Neural progenitor cell (in vitro differentiated cells): ENCODE measurements around the gene CCDC126. TPM values are rescaled to one million over a fixed set of nuclear protein-coding genes. Genes with fewer than 3 reads are reported as not detected.

Experiments
- DNase-seq: peaks from one replicate; pipeline ENCODE4 v3.0.0-alpha.2; 2016; ENCODE audit warnings: low spot score
- H2AFZ ChIP-seq: fragments of 200-600 bp; sonication (generic); replicated peaks from 2 replicates; pipeline ENCODE4 v1.6.1; 2016; ENCODE audit warnings: antibody characterized with exemption
- H3F3A ChIP-seq: fragments of 200-600 bp; sonication (generic); 2 replicates; pipeline ENCODE4 v1.6.1; 2016; ENCODE audit warnings: antibody characterized with exemption, low read depth
- H3K27ac ChIP-seq: fragments of 200-600 bp; sonication (generic); 2 replicates; pipeline ENCODE4 v1.5.1; 2016; ENCODE audit warnings: mild to moderate bottlenecking
- H3K27me3 ChIP-seq: fragments of 200-600 bp; sonication (generic); 2 replicates; pipeline ENCODE4 v1.6.1; 2016; ENCODE audit warnings: mild to moderate bottlenecking, moderate library complexity
- H3K36me3 ChIP-seq: fragments of 200-600 bp; sonication (generic); 2 replicates; pipeline ENCODE4 v1.5.1; 2016
- H3K4me1 ChIP-seq: fragments of 200-600 bp; sonication (generic); 2 replicates; pipeline ENCODE4 v1.6.1; 2016; ENCODE audit warnings: mixed run types
- H3K4me2 ChIP-seq: fragments of 200-600 bp; sonication (generic); 2 replicates; pipeline ENCODE4 v1.6.1; 2016
- H3K4me3 ChIP-seq: fragments of 200-600 bp; sonication (generic); 2 replicates; pipeline ENCODE4 v1.5.1; 2016
- H3K79me2 ChIP-seq: fragments of 200-600 bp; sonication (generic); 2 replicates; pipeline ENCODE4 v1.6.1; 2016; ENCODE audit warnings: low read depth
- H3K9ac ChIP-seq: fragments of 200-600 bp; sonication (generic); 2 replicates; pipeline ENCODE4 v1.6.1; 2016
- H3K9me3 ChIP-seq: fragments of 200-600 bp; sonication (generic); 2 replicates; pipeline ENCODE4 v1.5.1; 2016; ENCODE audit warnings: low read depth
- H4K20me1 ChIP-seq: fragments of 200-600 bp; sonication (generic); 2 replicates; pipeline ENCODE4 v1.6.1; 2016; ENCODE audit warnings: low read depth
- H3K27ac Mint-ChIP-seq: 3 replicates; pipeline ENCODE4 v1.8.0; 2021; ENCODE audit warnings: mixed read lengths
- H3K27me3 Mint-ChIP-seq: 2 replicates; pipeline ENCODE4 v1.8.0; 2022; ENCODE audit warnings: low read depth, mild to moderate bottlenecking, inconsistent platforms, moderate library complexity, mixed read lengths; ENCODE audit not compliant: insufficient read depth
- H3K36me3 Mint-ChIP-seq: 3 replicates; pipeline ENCODE4 v1.8.0; 2021; ENCODE audit warnings: mixed read lengths
- H3K4me1 Mint-ChIP-seq: 3 replicates; pipeline ENCODE4 v1.8.0; 2021; ENCODE audit warnings: mixed read lengths
- H3K4me3 Mint-ChIP-seq: 3 replicates; pipeline ENCODE4 v1.8.0; 2021; ENCODE audit warnings: mild to moderate bottlenecking, moderate library complexity, mixed read lengths
- H3K9me3 Mint-ChIP-seq: 3 replicates; pipeline ENCODE4 v1.8.0; 2020; ENCODE audit warnings: mixed read lengths
- EZH2 ChIP-seq: fragments of 200-600 bp; sonication (generic); IDR thresholded peaks from 2 replicates; pipeline ENCODE4 v1.6.1; 2017; ENCODE audit warnings: antibody characterized with exemption, mild to moderate bottlenecking, moderate library complexity
- EZH2phosphoT487 ChIP-seq: fragments of 200-600 bp; sonication (generic); IDR thresholded peaks from 2 replicates; pipeline ENCODE4 v1.6.1; 2017; ENCODE audit warnings: antibody characterized with exemption
- total RNA-seq: library from RNA; depleted of rRNA; stranded (reverse); fragments of >200 nt; gene quantifications from 2 replicates; pipeline ENCODE4 v1.2.3, GENCODE V29; 2015; ENCODE audit warnings: low replicate concordance
- TF ChIP-seq, protein P1 (sequence below): fragments of 200-600 bp; sonication (generic); IDR thresholded peaks from 2 replicates; pipeline ENCODE4 v1.5.1; 2017; ENCODE audit warnings: antibody characterized with exemption, mild to moderate bottlenecking

CCDC126 gene
- total RNA-seq, 1 donor from 2014 or later: 23.8 TPM

DNA sequence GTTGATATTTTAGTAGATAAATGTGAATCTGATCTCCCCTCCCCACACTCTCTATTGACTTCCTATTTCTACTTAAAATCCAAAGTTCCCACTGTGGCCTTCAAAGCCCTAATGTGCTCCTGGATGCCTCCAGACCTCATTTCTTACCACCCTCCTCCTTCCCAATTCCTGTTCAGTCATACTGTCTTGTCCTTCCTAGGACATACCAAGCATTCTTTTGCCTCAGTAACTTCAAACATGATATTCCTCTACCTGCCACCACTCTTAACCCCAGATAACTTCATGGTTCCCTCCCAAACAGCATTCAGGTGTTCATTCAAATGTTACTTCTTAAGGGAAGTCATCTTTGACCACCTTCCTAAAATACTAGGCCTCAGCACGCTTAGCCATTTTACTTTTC lies 48.6 kb downstream of the CCDC126 start:
- Histone ChIP-seq H3K36me3 (no peaks in the 10 kb centered on the region), H3K79me2 (no peaks in the 10 kb centered on the region), H2AFZ (no peak overlapping the region), H3K27ac (no peak overlapping the region), H3K4me2 (no peak overlapping the region), H3K4me1 (no peaks in the 10 kb centered on the region), H4K20me1 (no peaks in the 10 kb centered on the region), H3K9me3 (no peaks in the 10 kb centered on the region), H3F3A (no peaks in the 10 kb centered on the region), H3K4me3 (no peak overlapping the region), H3K9ac (no peak overlapping the region), H3K27me3 (no peaks in the 10 kb centered on the region)
- no peaks in the 10 kb centered on the region for H3K9me3 Mint-ChIP-seq
- peaks cover 4% of the 10 kb centered on the region for H3K27me3 Mint-ChIP-seq
- no peaks in the 10 kb centered on the region for H3K36me3 Mint-ChIP-seq
- no peak overlapping the region for H3K4me3 Mint-ChIP-seq
- TF ChIP-seq, protein P1, sequence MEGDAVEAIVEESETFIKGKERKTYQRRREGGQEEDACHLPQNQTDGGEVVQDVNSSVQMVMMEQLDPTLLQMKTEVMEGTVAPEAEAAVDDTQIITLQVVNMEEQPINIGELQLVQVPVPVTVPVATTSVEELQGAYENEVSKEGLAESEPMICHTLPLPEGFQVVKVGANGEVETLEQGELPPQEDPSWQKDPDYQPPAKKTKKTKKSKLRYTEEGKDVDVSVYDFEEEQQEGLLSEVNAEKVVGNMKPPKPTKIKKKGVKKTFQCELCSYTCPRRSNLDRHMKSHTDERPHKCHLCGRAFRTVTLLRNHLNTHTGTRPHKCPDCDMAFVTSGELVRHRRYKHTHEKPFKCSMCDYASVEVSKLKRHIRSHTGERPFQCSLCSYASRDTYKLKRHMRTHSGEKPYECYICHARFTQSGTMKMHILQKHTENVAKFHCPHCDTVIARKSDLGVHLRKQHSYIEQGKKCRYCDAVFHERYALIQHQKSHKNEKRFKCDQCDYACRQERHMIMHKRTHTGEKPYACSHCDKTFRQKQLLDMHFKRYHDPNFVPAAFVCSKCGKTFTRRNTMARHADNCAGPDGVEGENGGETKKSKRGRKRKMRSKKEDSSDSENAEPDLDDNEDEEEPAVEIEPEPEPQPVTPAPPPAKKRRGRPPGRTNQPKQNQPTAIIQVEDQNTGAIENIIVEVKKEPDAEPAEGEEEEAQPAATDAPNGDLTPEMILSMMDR: no peak
- no peak for TF ChIP-seq EZH2phosphoT487
- TF ChIP-seq EZH2: no peak
- H3K27ac Mint-ChIP-seq: no peak overlapping the region
- DNase-seq: no peak
- no peaks in the 10 kb centered on the region for H3K4me1 Mint-ChIP-seq

GRCh38 chr7:23653942-23654341 lies 56.8 kb downstream of the CCDC126 start:
- no peaks in the 10 kb centered on the region for H3K9me3 ChIP-seq
- no peak for DNase-seq
- no peak overlapping the region for H3K27ac ChIP-seq
- peaks cover 23% of the 10 kb centered on the region for H3K9me3 Mint-ChIP-seq
- no peak overlapping the region for H3K9ac ChIP-seq
- H3K27ac Mint-ChIP-seq: no peak overlapping the region
- H3K4me1 Mint-ChIP-seq: no peaks in the 10 kb centered on the region
- no peak overlapping the region for H3K4me2 ChIP-seq
- H3F3A ChIP-seq: no peaks in the 10 kb centered on the region
- H3K36me3 Mint-ChIP-seq: no peaks in the 10 kb centered on the region
- no peaks in the 10 kb centered on the region for H4K20me1 ChIP-seq
- H3K27me3 ChIP-seq: no peaks in the 10 kb centered on the region
- no peak overlapping the region for H3K4me3 Mint-ChIP-seq
- no peaks in the 10 kb centered on the region for H3K36me3 ChIP-seq
- H3K4me1 ChIP-seq: peaks cover 8% of the 10 kb centered on the region
- H3K4me3 ChIP-seq: no peak overlapping the region
- no peak overlapping the region for H2AFZ ChIP-seq
- H3K79me2 ChIP-seq: no peaks in the 10 kb centered on the region
- H3K27me3 Mint-ChIP-seq: peaks cover 5% of the 10 kb centered on the region
- TF ChIP-seq, protein P1: no peak
- TF ChIP-seq EZH2 (no peak), EZH2phosphoT487 (no peak)

- H2AFZ ChIP-seq: no peak overlapping the region
- no peak overlapping the region for H3K4me3 Mint-ChIP-seq
- no peaks in the 10 kb centered on the region for H3K79me2 ChIP-seq
- no peak overlapping the region for H3K4me2 ChIP-seq
- TF ChIP-seq, protein P1: peak; percentile 76
- TF ChIP-seq EZH2 (no peak), EZH2phosphoT487 (no peak)
- no peaks in the 10 kb centered on the region for H4K20me1 ChIP-seq
- no peaks in the 10 kb centered on the region for H3K36me3 Mint-ChIP-seq
- no peaks in the 10 kb centered on the region for H3F3A ChIP-seq
- no peak overlapping the region for H3K4me3 ChIP-seq
- H3K9ac ChIP-seq: no peak overlapping the region
- peaks cover 26% of the 10 kb centered on the region for H3K9me3 Mint-ChIP-seq
- H3K27me3 ChIP-seq: no peaks in the 10 kb centered on the region
- no peaks in the 10 kb centered on the region for H3K36me3 ChIP-seq
- H3K27ac Mint-ChIP-seq: no peak overlapping the region
- DNase-seq: peak; percentile 71
- no peaks in the 10 kb centered on the region for H3K4me1 Mint-ChIP-seq
- H3K9me3 ChIP-seq: no peaks in the 10 kb centered on the region
- H3K27me3 Mint-ChIP-seq: peaks cover 5% of the 10 kb centered on the region
- H3K4me1 ChIP-seq: peaks cover 12% of the 10 kb centered on the region
- no peak overlapping the region for H3K27ac ChIP-seq
Measured at GRCh38 chr7:23654508-23654907, 57.3 kb downstream of the CCDC126 start.
